B cell (primary cell): ENCODE measurements around the gene CTCF. TPM values are rescaled to one million over a fixed set of nuclear protein-coding genes. Genes with fewer than 3 reads are reported as not detected.
A peak's percentile ranks its signal among the peaks of the same experiment; 100 is the strongest.

ENCODE experiments used
- ATAC-seq: fragments of 200-7000 bp; cut with Tn5 transposase; one replicate; pipeline ENCODE4 v1.10.0; 2021; ENCODE audit warnings: low read depth, mild to moderate bottlenecking, moderate number of reproducible peaks, moderate library complexity
- CTCF ChIA-PET: fragments of 350-600 bp; sonication (Branson Sonifier 250); formaldehyde crosslinking; loops from one replicate; lab custom pipeline; 2021; ENCODE audit warnings: antibody characterized with exemption, inconsistent platforms; lab: Charles Lee
- POLR2A ChIA-PET: fragments of 350-600 bp; sonication (Branson Sonifier 250); formaldehyde crosslinking; loops from one replicate; lab custom pipeline; 2021; ENCODE audit warnings: antibody characterized with exemption; lab: Charles Lee
- DNase-seq: peaks from one replicate; pipeline ENCODE4 v3.0.0; 2013
- H2AFZ ChIP-seq: 2 replicates; pipeline ENCODE4 v1.6.1; 2012; ENCODE audit warnings: mild to moderate bottlenecking, low read depth, low read length; ENCODE audit not compliant: insufficient read depth, poor library complexity, severe bottlenecking
- H3K27ac ChIP-seq, 2 donors: 1 replicate in 1 of 2; 2 replicates in 1 of 2; pipeline ENCODE4 v1.5.1; 2012 to 2013; ENCODE audit warnings: low read length in 2 of 2, mild to moderate bottlenecking in 2 of 2, moderate library complexity in 1 of 2
- H3K27me3 ChIP-seq, 4 experiments: fragments of 200-600 bp in 1 of 4; sonication (generic) in 1 of 4; replicated peaks in 1 of 4; 1 replicate in 2 of 4; 2 replicates in 2 of 4; pipeline versions ENCODE4 v1.6.1 to v1.7.0; 2013 to 2016; ENCODE audit warnings: low read length in 3 of 4, mild to moderate bottlenecking in 2 of 4, mixed read lengths in 1 of 4, moderate library complexity in 1 of 4; ENCODE audit not compliant: insufficient read depth in 4 of 4, control insufficient read depth in 3 of 4; ENCODE audit errors: control extremely low read depth in 1 of 4
- H3K36me3 ChIP-seq, 2 experiments: replicated peaks in 1 of 2; 1 replicate in 1 of 2; 2 replicates in 1 of 2; pipeline versions ENCODE4 v1.6.1 to v1.7.1; 2013; ENCODE audit warnings: low read length in 1 of 2; ENCODE audit not compliant: insufficient read depth in 2 of 2, control insufficient read depth in 1 of 2; ENCODE audit errors: control extremely low read depth in 1 of 2, extremely low read depth in 1 of 2
- H3K4me1 ChIP-seq, 2 donors: fragments of 200-600 bp in 1 of 2; sonication (generic) in 1 of 2; 1 replicate in 1 of 2; 2 replicates in 1 of 2; pipeline versions ENCODE4 v1.5.1 to v1.6.1; 2013 to 2017; ENCODE audit warnings: low read length in 2 of 2; ENCODE audit not compliant: control insufficient read depth in 2 of 2, insufficient read depth in 2 of 2
- H3K4me2 ChIP-seq: replicated peaks from 2 replicates; pipeline ENCODE3; 2012; ENCODE audit warnings: mild to moderate bottlenecking, low read depth, low read length; ENCODE audit not compliant: poor library complexity, severe bottlenecking
- H3K4me3 ChIP-seq, 5 experiments: fragments of 200-600 bp in 1 of 5; sonication (generic) in 1 of 5; 1 replicate in 3 of 5; 2 replicates in 2 of 5; pipeline versions ENCODE4 v1.5.1 to v1.7.0; 2011 to 2016; ENCODE audit warnings: low read length in 4 of 5, mild to moderate bottlenecking in 4 of 5, low read depth in 2 of 5, control low read depth in 1 of 5, moderate library complexity in 1 of 5; ENCODE audit not compliant: insufficient read depth in 1 of 5; ENCODE audit errors: control extremely low read depth in 1 of 5, extremely low read depth in 1 of 5
- H3K79me2 ChIP-seq: fragments of 200-600 bp; sonication (generic); one replicate; pipeline ENCODE4 v1.6.0; 2016; ENCODE audit warnings: low read length; ENCODE audit not compliant: control insufficient read depth, insufficient read depth
- H3K9ac ChIP-seq: fragments of 200-600 bp; sonication (generic); 2 replicates; pipeline ENCODE4 v1.6.1; 2017; ENCODE audit warnings: mild to moderate bottlenecking, low read length, moderate library complexity
- H3K9me3 ChIP-seq, 3 donors: one replicate each; pipeline versions ENCODE4 v1.6.1 to v1.7.1; 2013; ENCODE audit warnings: low read length in 2 of 3; ENCODE audit not compliant: control insufficient read depth in 2 of 3, insufficient read depth in 1 of 3; ENCODE audit errors: control extremely low read depth in 1 of 3
- H4K20me1 ChIP-seq: 2 replicates; pipeline ENCODE4 v1.6.0; 2012; ENCODE audit warnings: mild to moderate bottlenecking, low read length; ENCODE audit not compliant: insufficient read depth, control insufficient read depth, poor library complexity, severe bottlenecking
- H3K27ac Mint-ChIP-seq: one replicate; pipeline ENCODE4 v1.8.0; 2021; ENCODE audit warnings: mixed read lengths
- H3K27me3 Mint-ChIP-seq: one replicate; pipeline ENCODE4 v1.8.0; 2021; ENCODE audit warnings: mixed read lengths
- H3K4me1 Mint-ChIP-seq: one replicate; pipeline ENCODE4 v1.8.0; 2021; ENCODE audit warnings: mixed read lengths
- H3K4me3 Mint-ChIP-seq: one replicate; pipeline ENCODE4 v1.8.0; 2021; ENCODE audit warnings: mixed read lengths
- H3K9me3 Mint-ChIP-seq: one replicate; pipeline ENCODE4 v1.8.0; 2022; ENCODE audit warnings: mixed read lengths; ENCODE audit not compliant: insufficient read depth
- CTCF ChIP-seq: fragments of 200-600 bp; IDR thresholded peaks from one replicate; pipeline ENCODE4 v1.8.0; 2022; ENCODE audit warnings: antibody characterized with exemption, mild to moderate bottlenecking
- EZH2 ChIP-seq: IDR thresholded peaks from 2 replicates; pipeline ENCODE4 v1.6.1; 2012; ENCODE audit warnings: borderline replicate concordance, low read depth, mild to moderate bottlenecking, moderate library complexity, low read length; ENCODE audit not compliant: insufficient read depth, poor library complexity, severe bottlenecking
- WGBS: methylation state at CpG from one replicate; pipeline ENCODE4 v1.1.5; 2013; ENCODE audit warnings: missing lambda C conversion rate; ENCODE audit not compliant: insufficient coverage; 5-methylcytosine and 5-hydroxymethylcytosine counted together
- intact Hi-C: fragments of 100-400 bp; cut with micrococcal nuclease; formaldehyde crosslinking; loops from one replicate; pipeline ENCODE4 v1.10.0; 2022
- polyA plus RNA-seq: library from polyadenylated mRNA; depleted of rRNA; stranded (reverse); fragments of >200 nt; gene quantifications from 2 replicates; pipeline ENCODE4 v1.2.3, GENCODE V29; 2012
- total RNA-seq, 2 donors: library from RNA; stranded (reverse); fragments of 120-200 nt in 1 of 2; gene quantifications; 1 replicate in 1 of 2; 2 replicates in 1 of 2; pipeline versions ENCODE4 v1.2.3 to v1.2.4, GENCODE V29; 2013 to 2022

The CTCF gene
- total and polyA plus RNA-seq, 2 donors (not counting 1 experiment from before 2014, with no cell fraction given) = 42.7 to 78.4 TPM

DNA sequence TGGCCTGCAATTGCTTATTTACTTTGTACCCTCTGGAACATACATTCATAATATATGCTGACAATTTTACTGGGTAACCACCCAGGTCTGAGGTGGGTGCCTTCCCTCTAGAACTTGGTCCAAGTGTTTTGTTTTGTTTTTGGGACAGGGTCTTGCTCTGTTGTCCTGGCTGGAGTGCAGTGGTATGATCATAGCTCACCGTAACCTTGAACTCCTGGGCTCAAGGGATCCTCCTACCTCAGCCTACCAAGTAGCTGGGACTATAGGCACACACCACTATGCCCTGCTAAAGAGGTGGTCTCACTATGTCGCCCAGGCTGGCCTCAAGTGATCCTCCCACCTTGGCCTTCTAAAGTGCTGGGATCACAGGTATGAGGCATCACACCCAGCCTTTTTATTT lies 11.2 kb upstream of the CTCF start:
- H3K4me1 ChIP-seq = peaks cover 89 to 98% of the 10 kb centered on the region in 2 donors
- intact Hi-C loops = no loop called here

More for the DNA sequence above, 11.2 kb upstream of the CTCF start:
- Mint-ChIP-seq H3K27me3 (no peaks in the 10 kb centered on the region), H3K4me3 (no peak overlapping the region), H3K27ac (peak overlapping the region; percentile 79), H3K9me3 (no peaks in the 10 kb centered on the region), H3K4me1 (peaks cover 81% of the 10 kb centered on the region)
- Histone ChIP-seq H3K27ac (peak overlapping the region; percentile 13 to 78), H3K27me3 (no peaks in the 10 kb centered on the region), H3K4me2 (no peak overlapping the region), H3K36me3 (peaks cover 0 to 18% of the 10 kb centered on the region in 2 experiments), H2AFZ (no peak overlapping the region), H3K4me3 (no peak overlapping the region), H3K9ac (no peak overlapping the region), H3K79me2 (peaks cover 52% of the 10 kb centered on the region), H3K9me3 (peaks cover 0 to 3% (median 0%) of the 10 kb centered on the region in 3 donors), H4K20me1 (peaks cover 6% of the 10 kb centered on the region)
- CTCF ChIA-PET = interaction anchor here (0.8 to 13.5 kb wide), 6 partner anchors 10 to 94 kb away, joined by 3 to 407 read pairs (median 8); partner anchors contain the start of genes CARMIL2 and CTCF
- POLR2A ChIA-PET = interaction anchor here (0.6 to 7.3 kb wide), 2 partner anchors 10 to 29 kb away, joined by 3 to 166 read pairs; partner anchors contain the start of gene CTCF
- no peak for DNase-seq
- no peak for ATAC-seq
- whole genome bisulfite sequencing = 91% methylated on average over 2 of the region's 2 CpGs
- TF ChIP-seq CTCF (no peak), EZH2 (no peak)
